DOHH2 (cell line): Measurements from ENCODE around the gene RPL15.

Experiments used
- H3F3A ChIP-seq: fragments of 200-600 bp; sonication (generic), shearing (Covaris generic); 2 replicates; pipeline ENCODE4 v1.6.0; 2016; ENCODE audit warnings: antibody characterized with exemption, mild to moderate bottlenecking; ENCODE audit not compliant: control insufficient read depth, insufficient read depth
- H3K27ac ChIP-seq: fragments of 200-600 bp; sonication (generic); 2 replicates; pipeline ENCODE4 v1.5.1; 2014; ENCODE audit warnings: low read depth, mild to moderate bottlenecking, low read length, moderate library complexity
- H3K27me3 ChIP-seq: fragments of 200-600 bp; sonication (generic); 2 replicates; pipeline ENCODE4 v1.6.1; 2014; ENCODE audit warnings: mild to moderate bottlenecking, low read length, mixed read lengths; ENCODE audit not compliant: control insufficient read depth
- H3K36me3 ChIP-seq: fragments of 200-600 bp; sonication (generic); 2 replicates; pipeline ENCODE4 v1.6.1; 2014; ENCODE audit warnings: mild to moderate bottlenecking, low read length, moderate library complexity, mixed read lengths; ENCODE audit not compliant: control insufficient read depth
- H3K4me1 ChIP-seq: fragments of 200-600 bp; sonication (generic); 2 replicates; pipeline ENCODE4 v1.6.1; 2014; ENCODE audit warnings: mild to moderate bottlenecking, low read length, mixed read lengths; ENCODE audit not compliant: control insufficient read depth
- H3K4me2 ChIP-seq: fragments of 200-600 bp; sonication (generic); 2 replicates; pipeline ENCODE4 v1.6.0; 2014; ENCODE audit warnings: mild to moderate bottlenecking, low read length, moderate library complexity
- H3K4me3 ChIP-seq: fragments of 200-600 bp; sonication (generic); 2 replicates; pipeline ENCODE4 v1.5.1; 2014; ENCODE audit warnings: mild to moderate bottlenecking, low read length, mixed read lengths
- H3K79me2 ChIP-seq: fragments of 200-600 bp; sonication (generic); 2 replicates; pipeline ENCODE4 v1.6.1; 2014; ENCODE audit warnings: mild to moderate bottlenecking, low read length, mixed read lengths; ENCODE audit not compliant: control insufficient read depth
- H3K9me2 ChIP-seq: fragments of 200-600 bp; sonication (generic); replicated peaks from 2 replicates; pipeline ENCODE4 v1.6.1; 2014; ENCODE audit warnings: mild to moderate bottlenecking, low read length, mixed read lengths; ENCODE audit not compliant: control insufficient read depth
- H3K9me3 ChIP-seq: fragments of 200-600 bp; sonication (generic); 2 replicates; pipeline ENCODE4 v1.6.1; 2014; ENCODE audit warnings: antibody characterized with exemption, low read length, mixed read lengths; ENCODE audit not compliant: control insufficient read depth, insufficient read depth
- H4K20me1 ChIP-seq: fragments of 200-600 bp; sonication (generic); 2 replicates; pipeline ENCODE4 v1.6.0; 2014; ENCODE audit warnings: low read depth, mild to moderate bottlenecking, antibody characterized with exemption, low read length, moderate library complexity; ENCODE audit not compliant: control insufficient read depth, insufficient read depth
- EZH2phosphoT487 ChIP-seq: fragments of 200-600 bp; sonication (generic); IDR thresholded peaks from 2 replicates; pipeline ENCODE4 v1.6.1; 2017; ENCODE audit warnings: borderline replicate concordance, mild to moderate bottlenecking, antibody characterized with exemption, low read length, moderate library complexity, mixed read lengths
- TF ChIP-seq, protein P1 (sequence below): fragments of 200-600 bp; sonication (generic); IDR thresholded peaks from one replicate; pipeline ENCODE4 v1.5.1; 2014; ENCODE audit warnings: antibody characterized with exemption, mild to moderate bottlenecking, low read depth, low read length; ENCODE audit not compliant: poor library complexity, severe bottlenecking

The RPL15 gene

GRCh38 chr3:23926246-23926645 lies 9.3 kb downstream of the RPL15 start:
- H3K9me3 ChIP-seq = no peaks in the 10 kb centered on the region
- H3K36me3 ChIP-seq = peaks cover 3% of the 10 kb centered on the region
- no peaks in the 10 kb centered on the region for H3K27me3 ChIP-seq
- H3K9me2 ChIP-seq = no peaks in the 10 kb centered on the region
- no peaks in the 10 kb centered on the region for H4K20me1 ChIP-seq
- H3K4me3 ChIP-seq = no peak overlapping the region
- no peaks in the 10 kb centered on the region for H3K4me1 ChIP-seq
- H3F3A ChIP-seq = peaks cover 23% of the 10 kb centered on the region
- TF ChIP-seq, protein P1, sequence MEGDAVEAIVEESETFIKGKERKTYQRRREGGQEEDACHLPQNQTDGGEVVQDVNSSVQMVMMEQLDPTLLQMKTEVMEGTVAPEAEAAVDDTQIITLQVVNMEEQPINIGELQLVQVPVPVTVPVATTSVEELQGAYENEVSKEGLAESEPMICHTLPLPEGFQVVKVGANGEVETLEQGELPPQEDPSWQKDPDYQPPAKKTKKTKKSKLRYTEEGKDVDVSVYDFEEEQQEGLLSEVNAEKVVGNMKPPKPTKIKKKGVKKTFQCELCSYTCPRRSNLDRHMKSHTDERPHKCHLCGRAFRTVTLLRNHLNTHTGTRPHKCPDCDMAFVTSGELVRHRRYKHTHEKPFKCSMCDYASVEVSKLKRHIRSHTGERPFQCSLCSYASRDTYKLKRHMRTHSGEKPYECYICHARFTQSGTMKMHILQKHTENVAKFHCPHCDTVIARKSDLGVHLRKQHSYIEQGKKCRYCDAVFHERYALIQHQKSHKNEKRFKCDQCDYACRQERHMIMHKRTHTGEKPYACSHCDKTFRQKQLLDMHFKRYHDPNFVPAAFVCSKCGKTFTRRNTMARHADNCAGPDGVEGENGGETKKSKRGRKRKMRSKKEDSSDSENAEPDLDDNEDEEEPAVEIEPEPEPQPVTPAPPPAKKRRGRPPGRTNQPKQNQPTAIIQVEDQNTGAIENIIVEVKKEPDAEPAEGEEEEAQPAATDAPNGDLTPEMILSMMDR = no peak
- TF ChIP-seq EZH2phosphoT487 = no peak
- H3K27ac ChIP-seq = no peak overlapping the region
- no peaks in the 10 kb centered on the region for H3K79me2 ChIP-seq
- no peak overlapping the region for H3K4me2 ChIP-seq

DNA sequence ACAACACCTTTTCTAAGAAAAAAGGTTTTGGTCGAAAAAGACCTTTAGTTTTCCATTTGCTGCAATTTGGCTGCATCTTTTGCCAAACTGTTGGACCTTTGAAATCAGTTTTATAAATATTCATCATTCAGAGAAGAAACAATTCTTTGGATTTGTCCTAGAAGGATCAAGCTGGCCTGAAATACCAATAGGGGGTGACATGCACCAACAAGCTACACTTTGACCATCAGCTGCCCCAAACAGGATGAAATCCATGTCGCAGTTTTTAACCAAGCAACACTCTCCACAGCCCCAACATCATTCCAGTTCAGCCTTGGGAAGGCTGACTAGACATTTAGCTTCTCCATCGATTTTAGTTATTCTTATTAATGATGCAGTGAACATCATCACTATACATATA lies 9.8 kb downstream of the RPL15 start:
- no peak overlapping the region for H3K4me3 ChIP-seq
- no peaks in the 10 kb centered on the region for H3K4me1 ChIP-seq
- no peaks in the 10 kb centered on the region; the same call in 1 of the 2 replicates for H3K36me3 ChIP-seq
- no peak overlapping the region for H3K4me2 ChIP-seq
- no peaks in the 10 kb centered on the region for H3K9me3 ChIP-seq
- H3K9me2 ChIP-seq = no peaks in the 10 kb centered on the region
- H4K20me1 ChIP-seq = no peaks in the 10 kb centered on the region
- no peaks in the 10 kb centered on the region for H3K79me2 ChIP-seq
- TF ChIP-seq, protein P1 = no peak
- no peak for TF ChIP-seq EZH2phosphoT487
- no peak overlapping the region for H3K27ac ChIP-seq
- no peaks in the 10 kb centered on the region for H3K27me3 ChIP-seq
- peaks cover 21% of the 10 kb centered on the region for H3F3A ChIP-seq

DNA sequence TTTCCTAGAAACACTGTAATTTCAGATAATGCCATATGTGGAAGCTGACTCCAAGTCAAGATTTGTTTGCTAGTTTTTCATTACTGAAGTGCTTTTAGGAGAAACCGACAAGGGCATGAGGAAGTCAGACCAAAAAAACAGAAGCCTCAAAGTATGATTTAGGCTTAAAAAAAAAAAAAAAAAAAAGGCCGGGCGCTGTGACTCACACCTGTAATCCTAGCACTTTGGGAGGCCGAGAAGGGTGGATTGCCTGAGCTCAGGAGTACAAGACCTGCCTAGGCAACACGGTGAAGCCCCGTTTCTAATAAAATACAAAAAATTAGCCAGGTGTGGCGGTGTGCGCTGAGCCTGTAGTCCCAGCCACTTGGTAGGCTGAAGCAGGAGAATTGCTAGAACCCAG lies 11.6 kb downstream of the RPL15 start:
- Histone ChIP-seq H3K4me2 (no peak overlapping the region), H3K9me3 (no peaks in the 10 kb centered on the region), H3K4me3 (no peak overlapping the region), H3K4me1 (no peaks in the 10 kb centered on the region), H3K79me2 (no peaks in the 10 kb centered on the region), H3K27me3 (no peaks in the 10 kb centered on the region), H3K27ac (no peak overlapping the region), H3K9me2 (no peaks in the 10 kb centered on the region), H4K20me1 (no peaks in the 10 kb centered on the region), H3K36me3 (no peaks in the 10 kb centered on the region; the same call in 1 of the 2 replicates), H3F3A (peaks cover 10% of the 10 kb centered on the region)
- TF ChIP-seq, protein P1 = no peak

GRCh38 chr3:23931597-23931996 lies 14.7 kb downstream of the RPL15 start:
- no peak overlapping the region for H3K27ac ChIP-seq
- no peaks in the 10 kb centered on the region for H3K9me2 ChIP-seq
- H3K36me3 ChIP-seq = no peaks in the 10 kb centered on the region
- no peaks in the 10 kb centered on the region for H4K20me1 ChIP-seq
- 0 out of 2 replicates have a peak, but pooled peaks cover 2% of the 10 kb centered on the region for H3F3A ChIP-seq
- 0 out of 2 replicates have a peak, but pooled peaks cover 3% of the 10 kb centered on the region for H3K27me3 ChIP-seq
- H3K4me1 ChIP-seq = no peaks in the 10 kb centered on the region
- TF ChIP-seq EZH2phosphoT487 = no peak
- TF ChIP-seq, protein P1 = no peak
- no peak overlapping the region for H3K4me3 ChIP-seq
- H3K79me2 ChIP-seq = no peaks in the 10 kb centered on the region
- H3K4me2 ChIP-seq = no peak overlapping the region
- H3K9me3 ChIP-seq = no peaks in the 10 kb centered on the region
